WERI-Rb-1 (cell line): ENCODE data around the gene CSTPP1.

Source experiments
- DNase-seq: peaks from one replicate; pipeline ENCODE4 v3.0.0-alpha.2; 2020
- H3K27ac ChIP-seq: fragments of 250-450 bp; sonication (Bioruptor Pico); 2 replicates; pipeline ENCODE4 v1.5.1; 2020; ENCODE audit warnings: mild to moderate bottlenecking, moderate library complexity
- H3K27me3 ChIP-seq: fragments of 250-450 bp; sonication (Bioruptor Pico); 2 replicates; pipeline ENCODE4 v1.5.1; 2021; ENCODE audit warnings: mild to moderate bottlenecking, low read depth, moderate library complexity; ENCODE audit not compliant: insufficient read depth, severe bottlenecking
- H3K36me3 ChIP-seq: fragments of 250-450 bp; sonication (Bioruptor Pico); 2 replicates; pipeline ENCODE4 v1.5.1; 2020; ENCODE audit warnings: mild to moderate bottlenecking, moderate library complexity
- H3K4me3 ChIP-seq: 2 replicates; pipeline ENCODE4 v1.5.1; 2011; ENCODE audit warnings: low read depth, mild to moderate bottlenecking, control low read depth, low read length
- H3K9me3 ChIP-seq: fragments of 250-450 bp; sonication (Bioruptor Pico); 2 replicates; pipeline ENCODE4 v1.5.1; 2021; ENCODE audit warnings: mild to moderate bottlenecking, moderate library complexity; ENCODE audit not compliant: severe bottlenecking
- CTCF ChIP-seq: IDR thresholded peaks from 2 replicates; pipeline ENCODE4 v1.5.1; 2011; ENCODE audit warnings: low read depth, mild to moderate bottlenecking, control low read depth, inconsistent platforms, low read length

Gene CSTPP1

GRCh38 chr11:47208628-47209027, 272.1 kb downstream of the CSTPP1 start:
- no peaks in the 10 kb centered on the region for H3K9me3 ChIP-seq
- TF ChIP-seq CTCF = no peak
- H3K27ac ChIP-seq = no peak overlapping the region
- no peak overlapping the region for H3K4me3 ChIP-seq
- no peaks in the 10 kb centered on the region for H3K27me3 ChIP-seq
- no peak for DNase-seq
- no peaks in the 10 kb centered on the region for H3K36me3 ChIP-seq
